B cell (primary cell): ENCODE results near the gene PDZRN3. TPM values are rescaled to one million over a fixed set of nuclear protein-coding genes. Genes with fewer than 3 reads are reported as not detected.

Experiments
- ATAC-seq: fragments of 200-7000 bp; cut with Tn5 transposase; one replicate; pipeline ENCODE4 v1.10.0; 2021; ENCODE audit warnings: low read depth, mild to moderate bottlenecking, moderate number of reproducible peaks, moderate library complexity
- CTCF ChIA-PET: fragments of 350-600 bp; sonication (Branson Sonifier 250); formaldehyde crosslinking; loops from one replicate; lab custom pipeline; 2021; ENCODE audit warnings: antibody characterized with exemption, inconsistent platforms; lab: Charles Lee
- POLR2A ChIA-PET: fragments of 350-600 bp; sonication (Branson Sonifier 250); formaldehyde crosslinking; loops from one replicate; lab custom pipeline; 2021; ENCODE audit warnings: antibody characterized with exemption; lab: Charles Lee
- DNase-seq: peaks from one replicate; pipeline ENCODE4 v3.0.0; 2013
- H2AFZ ChIP-seq: 2 replicates; pipeline ENCODE4 v1.6.1; 2012; ENCODE audit warnings: mild to moderate bottlenecking, low read depth, low read length; ENCODE audit not compliant: insufficient read depth, poor library complexity, severe bottlenecking
- H3K27ac ChIP-seq, 2 donors: 1 replicate in 1 of 2; 2 replicates in 1 of 2; pipeline ENCODE4 v1.5.1; 2012 to 2013; ENCODE audit warnings: low read length in 2 of 2, mild to moderate bottlenecking in 2 of 2, moderate library complexity in 1 of 2
- H3K27me3 ChIP-seq, 4 experiments: fragments of 200-600 bp in 1 of 4; sonication (generic) in 1 of 4; replicated peaks in 1 of 4; 1 replicate in 2 of 4; 2 replicates in 2 of 4; pipeline versions ENCODE4 v1.6.1 to v1.7.0; 2013 to 2016; ENCODE audit warnings: low read length in 3 of 4, mild to moderate bottlenecking in 2 of 4, mixed read lengths in 1 of 4, moderate library complexity in 1 of 4; ENCODE audit not compliant: insufficient read depth in 4 of 4, control insufficient read depth in 3 of 4; ENCODE audit errors: control extremely low read depth in 1 of 4
- H3K36me3 ChIP-seq, 2 experiments: replicated peaks in 1 of 2; 1 replicate in 1 of 2; 2 replicates in 1 of 2; pipeline versions ENCODE4 v1.6.1 to v1.7.1; 2013; ENCODE audit warnings: low read length in 1 of 2; ENCODE audit not compliant: insufficient read depth in 2 of 2, control insufficient read depth in 1 of 2; ENCODE audit errors: control extremely low read depth in 1 of 2, extremely low read depth in 1 of 2
- H3K4me1 ChIP-seq, 2 donors: fragments of 200-600 bp in 1 of 2; sonication (generic) in 1 of 2; 1 replicate in 1 of 2; 2 replicates in 1 of 2; pipeline versions ENCODE4 v1.5.1 to v1.6.1; 2013 to 2017; ENCODE audit warnings: low read length in 2 of 2; ENCODE audit not compliant: control insufficient read depth in 2 of 2, insufficient read depth in 2 of 2
- H3K4me2 ChIP-seq: replicated peaks from 2 replicates; pipeline ENCODE3; 2012; ENCODE audit warnings: mild to moderate bottlenecking, low read depth, low read length; ENCODE audit not compliant: poor library complexity, severe bottlenecking
- H3K4me3 ChIP-seq, 5 experiments: fragments of 200-600 bp in 1 of 5; sonication (generic) in 1 of 5; 1 replicate in 3 of 5; 2 replicates in 2 of 5; pipeline versions ENCODE4 v1.5.1 to v1.7.0; 2011 to 2016; ENCODE audit warnings: low read length in 4 of 5, mild to moderate bottlenecking in 4 of 5, low read depth in 2 of 5, control low read depth in 1 of 5, moderate library complexity in 1 of 5; ENCODE audit not compliant: insufficient read depth in 1 of 5; ENCODE audit errors: control extremely low read depth in 1 of 5, extremely low read depth in 1 of 5
- H3K79me2 ChIP-seq: fragments of 200-600 bp; sonication (generic); one replicate; pipeline ENCODE4 v1.6.0; 2016; ENCODE audit warnings: low read length; ENCODE audit not compliant: control insufficient read depth, insufficient read depth
- H3K9ac ChIP-seq: fragments of 200-600 bp; sonication (generic); 2 replicates; pipeline ENCODE4 v1.6.1; 2017; ENCODE audit warnings: mild to moderate bottlenecking, low read length, moderate library complexity
- H3K9me3 ChIP-seq, 3 donors: one replicate each; pipeline versions ENCODE4 v1.6.1 to v1.7.1; 2013; ENCODE audit warnings: low read length in 2 of 3; ENCODE audit not compliant: control insufficient read depth in 2 of 3, insufficient read depth in 1 of 3; ENCODE audit errors: control extremely low read depth in 1 of 3
- H4K20me1 ChIP-seq: 2 replicates; pipeline ENCODE4 v1.6.0; 2012; ENCODE audit warnings: mild to moderate bottlenecking, low read length; ENCODE audit not compliant: insufficient read depth, control insufficient read depth, poor library complexity, severe bottlenecking
- H3K27ac Mint-ChIP-seq: one replicate; pipeline ENCODE4 v1.8.0; 2021; ENCODE audit warnings: mixed read lengths
- H3K27me3 Mint-ChIP-seq: one replicate; pipeline ENCODE4 v1.8.0; 2021; ENCODE audit warnings: mixed read lengths
- H3K4me1 Mint-ChIP-seq: one replicate; pipeline ENCODE4 v1.8.0; 2021; ENCODE audit warnings: mixed read lengths
- H3K4me3 Mint-ChIP-seq: one replicate; pipeline ENCODE4 v1.8.0; 2021; ENCODE audit warnings: mixed read lengths
- H3K9me3 Mint-ChIP-seq: one replicate; pipeline ENCODE4 v1.8.0; 2022; ENCODE audit warnings: mixed read lengths; ENCODE audit not compliant: insufficient read depth
- EZH2 ChIP-seq: IDR thresholded peaks from 2 replicates; pipeline ENCODE4 v1.6.1; 2012; ENCODE audit warnings: borderline replicate concordance, low read depth, mild to moderate bottlenecking, moderate library complexity, low read length; ENCODE audit not compliant: insufficient read depth, poor library complexity, severe bottlenecking
- WGBS: methylation state at CpG from one replicate; pipeline ENCODE4 v1.1.5; 2013; ENCODE audit warnings: missing lambda C conversion rate; ENCODE audit not compliant: insufficient coverage; 5-methylcytosine and 5-hydroxymethylcytosine counted together
- intact Hi-C: fragments of 100-400 bp; cut with micrococcal nuclease; formaldehyde crosslinking; loops from one replicate; pipeline ENCODE4 v1.10.0; 2022
- polyA plus RNA-seq: library from polyadenylated mRNA; depleted of rRNA; stranded (reverse); fragments of >200 nt; gene quantifications from 2 replicates; pipeline ENCODE4 v1.2.3, GENCODE V29; 2012
- total RNA-seq, 2 donors: library from RNA; stranded (reverse); fragments of 120-200 nt in 1 of 2; gene quantifications; 1 replicate in 1 of 2; 2 replicates in 1 of 2; pipeline versions ENCODE4 v1.2.3 to v1.2.4, GENCODE V29; 2013 to 2022
- TF ChIP-seq, protein P1 (sequence below): fragments of 200-600 bp; IDR thresholded peaks from one replicate; pipeline ENCODE4 v1.8.0; 2022; ENCODE audit warnings: antibody characterized with exemption, mild to moderate bottlenecking

PDZRN3 gene
- total and polyA plus RNA-seq, 2 donors (not counting 1 experiment from before 2014, with no cell fraction given): not detected

DNA sequence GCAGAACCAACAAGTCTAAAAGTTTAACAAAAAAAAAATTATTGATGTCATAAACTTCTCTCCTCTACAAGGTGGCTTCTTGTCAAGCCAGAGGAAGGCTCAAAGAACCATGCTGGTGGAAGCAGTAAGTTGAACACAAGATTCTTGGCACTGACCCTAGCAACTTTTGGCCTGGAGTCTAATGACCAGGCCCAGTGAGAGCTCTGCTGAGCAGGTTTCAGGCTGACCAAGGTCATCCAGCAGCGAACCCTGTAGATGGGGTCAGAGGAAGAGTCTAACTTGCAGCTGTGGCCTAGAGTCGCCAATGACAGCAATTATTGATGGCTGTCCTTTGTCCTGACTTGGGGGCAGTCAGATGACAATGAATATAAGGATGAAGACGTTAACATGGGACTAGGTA, 43.1 kb upstream of the PDZRN3 start:
- Mint-ChIP-seq H3K9me3 (no peaks in the 10 kb centered on the region), H3K4me3 (no peak overlapping the region), H3K27ac (no peak overlapping the region), H3K27me3 (no peaks in the 10 kb centered on the region), H3K4me1 (no peaks in the 10 kb centered on the region)
- WGBS: 92% methylated on average over 2 of the region's 3 CpGs
- ChIA-PET CTCF (no interaction called here), POLR2A (no interaction called here)
- Histone ChIP-seq H3K4me2 (no peak overlapping the region), H3K9me3 (no peaks in the 10 kb centered on the region), H3K79me2 (no peaks in the 10 kb centered on the region), H3K9ac (no peak overlapping the region), H3K4me3 (no peak overlapping the region), H3K4me1 (no peaks in the 10 kb centered on the region), H2AFZ (no peak overlapping the region), H3K27me3 (no peaks in the 10 kb centered on the region), H3K27ac (no peak overlapping the region), H4K20me1 (no peaks in the 10 kb centered on the region), H3K36me3 (no peaks in the 10 kb centered on the region)
- intact Hi-C loops: no loop called here
- no peak for TF ChIP-seq EZH2
- TF ChIP-seq, protein P1, sequence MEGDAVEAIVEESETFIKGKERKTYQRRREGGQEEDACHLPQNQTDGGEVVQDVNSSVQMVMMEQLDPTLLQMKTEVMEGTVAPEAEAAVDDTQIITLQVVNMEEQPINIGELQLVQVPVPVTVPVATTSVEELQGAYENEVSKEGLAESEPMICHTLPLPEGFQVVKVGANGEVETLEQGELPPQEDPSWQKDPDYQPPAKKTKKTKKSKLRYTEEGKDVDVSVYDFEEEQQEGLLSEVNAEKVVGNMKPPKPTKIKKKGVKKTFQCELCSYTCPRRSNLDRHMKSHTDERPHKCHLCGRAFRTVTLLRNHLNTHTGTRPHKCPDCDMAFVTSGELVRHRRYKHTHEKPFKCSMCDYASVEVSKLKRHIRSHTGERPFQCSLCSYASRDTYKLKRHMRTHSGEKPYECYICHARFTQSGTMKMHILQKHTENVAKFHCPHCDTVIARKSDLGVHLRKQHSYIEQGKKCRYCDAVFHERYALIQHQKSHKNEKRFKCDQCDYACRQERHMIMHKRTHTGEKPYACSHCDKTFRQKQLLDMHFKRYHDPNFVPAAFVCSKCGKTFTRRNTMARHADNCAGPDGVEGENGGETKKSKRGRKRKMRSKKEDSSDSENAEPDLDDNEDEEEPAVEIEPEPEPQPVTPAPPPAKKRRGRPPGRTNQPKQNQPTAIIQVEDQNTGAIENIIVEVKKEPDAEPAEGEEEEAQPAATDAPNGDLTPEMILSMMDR: no peak
- DNase-seq (no peak), ATAC-seq (no peak)

- H3K27me3 ChIP-seq: no peaks in the 10 kb centered on the region
- H3K27ac Mint-ChIP-seq: no peak overlapping the region
- no peak overlapping the region for H3K4me3 ChIP-seq
- WGBS: 86% methylated on average over 1 of the region's 2 CpGs
- no peak overlapping the region for H2AFZ ChIP-seq
- H3K9ac ChIP-seq: no peak overlapping the region
- ChIA-PET CTCF (no interaction called here), POLR2A (no interaction called here)
- H3K4me3 Mint-ChIP-seq: no peak overlapping the region
- H3K9me3 Mint-ChIP-seq: no peaks in the 10 kb centered on the region
- TF ChIP-seq EZH2: no peak
- TF ChIP-seq, protein P1: no peak
- H3K4me1 ChIP-seq: no peaks in the 10 kb centered on the region
- no peaks in the 10 kb centered on the region for H3K4me1 Mint-ChIP-seq
- no peaks in the 10 kb centered on the region for H3K79me2 ChIP-seq
- H3K9me3 ChIP-seq: no peaks in the 10 kb centered on the region
- intact Hi-C loops: no loop called here
- no peaks in the 10 kb centered on the region for H4K20me1 ChIP-seq
- H3K27ac ChIP-seq: no peak overlapping the region
- no peaks in the 10 kb centered on the region for H3K36me3 ChIP-seq
- no peak for ATAC-seq
- H3K27me3 Mint-ChIP-seq: no peaks in the 10 kb centered on the region
- DNase-seq: no peak
- no peak overlapping the region for H3K4me2 ChIP-seq
Measured at GRCh38 chr3:73665286-73665685, 40.5 kb upstream of the PDZRN3 start.
